Tibial nerve (tissue), 4 donors: ENCODE data around the gene HGFAC.

ENCODE experiments used
- CTCF ChIP-seq, 5 experiments: fragments of 200-600 bp in 3 of 5; fragments of 450-650 bp in 2 of 5; sonication (generic) in 3 of 5; IDR thresholded peaks; one replicate each; pipeline ENCODE4 v1.5.1; 2016 to 2019; ENCODE audit warnings: antibody characterized with exemption in 5 of 5, mild to moderate bottlenecking in 3 of 5, moderate library complexity in 2 of 5
- EP300 ChIP-seq, 2 donors: sonication (generic); formaldehyde crosslinking; IDR thresholded peaks; one replicate each; pipeline ENCODE4 v1.6.1; 2017; ENCODE audit warnings: antibody characterized with exemption in 2 of 2, mild to moderate bottlenecking in 1 of 2
- POLR2A ChIP-seq, 2 donors: fragments of 450-650 bp; IDR thresholded peaks; one replicate each; pipeline ENCODE4 v1.6.1; 2017; ENCODE audit warnings: antibody characterized with exemption in 2 of 2, mild to moderate bottlenecking in 2 of 2, moderate library complexity in 2 of 2

- TF ChIP-seq EP300 (IDR thresholded peaks at IDR 0.05) (no peak), CTCF (IDR thresholded peaks at IDR 0.05) (no peak), POLR2A (IDR thresholded peaks at IDR 0.05) (no peak)
These were observed 10.6 kb downstream of the HGFAC start for GRCh38 chr4:3452376-3452775.
